K562 (cell line): ENCODE data around the gene CUTA. TPM values are rescaled to one million over a fixed set of nuclear protein-coding genes. Genes with fewer than 3 reads are reported as not detected.

ENCODE experiments used
- ARID1B ChIP-seq: fragments of 450-650 bp; IDR thresholded peaks from 2 replicates; pipeline ENCODE4 v1.6.1; 2016; ENCODE audit warnings: antibody characterized with exemption, mild to moderate bottlenecking, inconsistent platforms
- ARID2 ChIP-seq: fragments of 450-650 bp; IDR thresholded peaks from 2 replicates; pipeline ENCODE4 v1.6.1; 2017; ENCODE audit warnings: antibody characterized with exemption, mild to moderate bottlenecking
- ATF2 ChIP-seq: sonication (generic); formaldehyde crosslinking; IDR thresholded peaks from 2 replicates; pipeline ENCODE4 v1.8.1; 2022; ENCODE audit warnings: missing genetic modification reagents
- BCL6 ChIP-seq: fragments of 250-450 bp; sonication (Bioruptor Pico); IDR thresholded peaks from 2 replicates; pipeline ENCODE4 v1.4.0; 2020
- BCLAF1 ChIP-seq, 2 experiments: fragments of 450-650 bp in 1 of 2; IDR thresholded peaks; 2 replicates each; pipeline ENCODE4 v1.6.1; 2011 to 2017; ENCODE audit warnings: low read depth in 2 of 2, antibody characterized with exemption in 1 of 2, borderline replicate concordance in 1 of 2, low read length in 1 of 2, mild to moderate bottlenecking in 1 of 2, mixed read lengths in 1 of 2; ENCODE audit not compliant: control insufficient read depth in 1 of 2
- ERF ChIP-seq: fragments of 450-650 bp; formaldehyde crosslinking; IDR thresholded peaks from 2 replicates; pipeline ENCODE4 v1.4.0; 2020; ENCODE audit warnings: mild to moderate bottlenecking, mixed read lengths
- HINFP ChIP-seq: fragments of 450-650 bp; conservative IDR thresholded peaks from 2 replicates; pipeline ENCODE4 v1.6.1; 2016; ENCODE audit warnings: missing genetic modification characterization, low read depth, mild to moderate bottlenecking, control low read depth, missing compliant biosample characterization
- IRF9 ChIP-seq: fragments of 450-650 bp; IDR thresholded peaks from 2 replicates; pipeline ENCODE4 v1.6.1; 2016; ENCODE audit warnings: missing biosample characterization, missing genetic modification characterization
- KLF6 ChIP-seq: fragments of 250-450 bp; sonication (Bioruptor Pico); IDR thresholded peaks from 2 replicates; pipeline ENCODE4 v1.4.0; 2020; ENCODE audit warnings: mild to moderate bottlenecking, moderate library complexity, borderline replicate concordance
- PCBP2 ChIP-seq: fragments of 200-400 bp; formaldehyde crosslinking; IDR thresholded peaks from 2 replicates; pipeline ENCODE4 v1.6.1; 2018; ENCODE audit warnings: low read length, low read depth, mild to moderate bottlenecking, moderate library complexity; ENCODE audit not compliant: poor library complexity, severe bottlenecking
- PHB2 ChIP-seq: fragments of 450-650 bp; IDR thresholded peaks from 2 replicates; pipeline ENCODE4 v1.6.1; 2017; ENCODE audit warnings: low read depth
- RBM25 ChIP-seq: fragments of 200-400 bp; formaldehyde crosslinking; IDR thresholded peaks from 2 replicates; pipeline ENCODE4 v1.6.1; 2018; ENCODE audit warnings: low read length, low read depth, moderate library complexity; ENCODE audit not compliant: severe bottlenecking
- SP1 ChIP-seq: sonication (generic); formaldehyde crosslinking; IDR thresholded peaks from 2 replicates; pipeline ENCODE4 v1.8.1; 2022; ENCODE audit warnings: mild to moderate bottlenecking, missing genetic modification reagents
- SUPT5H ChIP-seq: fragments of 450-650 bp; IDR thresholded peaks from 2 replicates; pipeline ENCODE4 v1.6.1; 2016
- TEAD4 ChIP-seq, 2 experiments: sonication (generic) in 1 of 2; formaldehyde crosslinking in 1 of 2; IDR thresholded peaks; 2 replicates each; pipeline versions ENCODE4 v1.6.1 to v1.8.0; 2012 to 2022; ENCODE audit warnings: borderline replicate concordance in 1 of 2, inconsistent platforms in 1 of 2, low read length in 1 of 2, mild to moderate bottlenecking in 1 of 2, missing genetic modification reagents in 1 of 2
- TFAM ChIP-seq: fragments of 250-450 bp; sonication (Bioruptor Pico); conservative IDR thresholded peaks from 2 replicates; pipeline ENCODE4 v1.5.0; 2021; ENCODE audit warnings: mild to moderate bottlenecking, moderate library complexity
- YY1 ChIP-seq, 3 experiments: IDR thresholded peaks; 2 replicates each; pipeline ENCODE4 v1.6.1; 2011; ENCODE audit warnings: low read length in 2 of 3, mild to moderate bottlenecking in 2 of 3, moderate library complexity in 2 of 3, borderline replicate concordance in 1 of 3, control low read depth in 1 of 3, low read depth in 1 of 3; ENCODE audit not compliant: insufficient read depth in 3 of 3, insufficient replicate concordance in 2 of 3, control insufficient read depth in 1 of 3, insufficient read length in 1 of 3; ENCODE audit errors: extremely low read depth in 1 of 3
- ZFX ChIP-seq: sonication (generic); formaldehyde crosslinking; IDR thresholded peaks from 2 replicates; pipeline ENCODE4 v1.8.0; 2022; ENCODE audit warnings: mild to moderate bottlenecking, missing genetic modification reagents, moderate library complexity
- ZNF140 ChIP-seq: fragments of 250-450 bp; sonication (Bioruptor Pico); IDR thresholded peaks from 2 replicates; pipeline ENCODE4 v1.8.0; 2021; ENCODE audit warnings: moderate library complexity, mild to moderate bottlenecking, inconsistent platforms
- ZZZ3 ChIP-seq: fragments of 450-650 bp; IDR thresholded peaks from 2 replicates; pipeline ENCODE4 v1.6.1; 2016; ENCODE audit warnings: antibody characterized with exemption, mild to moderate bottlenecking, moderate library complexity
- polyA plus RNA-seq, 8 experiments: library from polyadenylated mRNA; depleted of rRNA in 4 of 8; stranded (reverse) in 5 of 8; unstranded in 3 of 8; fragments of >200 nt; fragmentation: Nextera tagmentation in 2 of 8; fragmentation: Illumina TruSeq in 1 of 8; extraction: Ambion mirVana in 2 of 8; extraction: Trizol in 1 of 8; gene quantifications; 2 replicates each; pipeline versions ENCODE4 v1.2.1 to v1.2.3, GENCODE V29; 2011 to 2014; ENCODE audit warnings: inconsistent platforms in 1 of 8, missing spikeins in 1 of 8
- total RNA-seq, 7 experiments: library from RNA; depleted of rRNA in 6 of 7; stranded (reverse); fragments of >200 nt in 6 of 7; fragmentation: Illumina TruSeq in 2 of 7; extraction: Trizol in 2 of 7; gene quantifications; 2 replicates each; pipeline versions ENCODE4 v1.2.1 to v1.2.3, GENCODE V29; 2011 to 2021; ENCODE audit warnings: low replicate concordance in 1 of 7

CUTA gene
- total and polyA plus RNA-seq, 9 of the 15 experiments (the other 6 are each of a cell fraction or from before 2014, with no cell fraction given): 166 to 682 (median 310) TPM

- TF ChIP-seq YY1 (IDR thresholded peaks at IDR 0.05; ENCODE audit: borderline replicate concordance in 1 of 3, control insufficient read depth in 1 of 3, extremely low read depth in 1 of 3, insufficient read depth in 3 of 3, insufficient read length in 1 of 3, insufficient replicate concordance in 2 of 3, low read depth in 1 of 3, low read length in 2 of 3) (no peak), ZNF140 (CRISPR knock-in tag) (no peak), PCBP2 (no peak), ATF2 (no peak), TEAD4 (IDR thresholded peaks at IDR 0.05; ENCODE audit: low read length) (no peak), TEAD4 (CRISPR knock-in tag; IDR thresholded peaks at IDR 0.05; ENCODE audit: borderline replicate concordance) (no peak), TFAM (CRISPR knock-in tag) (no peak), BCLAF1 (IDR thresholded peaks at IDR 0.05; ENCODE audit: borderline replicate concordance in 1 of 2, control insufficient read depth in 1 of 2, low read depth in 2 of 2, low read length in 1 of 2) (no peak), KLF6 (CRISPR knock-in tag) (no peak), PHB2 (peak; percentile 51; the same call in 1 of the 2 replicates), ARID1B (no peak), ARID2 (no peak), SP1 (peak; percentile 41; the same call in 1 of the 2 replicates), SUPT5H (peak; percentile 50; the same call in 1 of the 2 replicates), HINFP (tag) (no peak), ZZZ3 (no peak), ERF (CRISPR knock-in tag) (no peak), BCL6 (CRISPR knock-in tag) (no peak), RBM25 (no peak), ZFX (CRISPR knock-in tag) (no peak), IRF9 (tag) (no peak)
These were observed 22.2 kb upstream of the CUTA start (continued) for GRCh38 chr6:33439956-33440648.
